Activated CD4-positive, alpha-beta T cell treated with anti-CD3 and anti-CD28 coated beads for 48 hours (primary cell): ENCODE measurements around the gene TAF1D.
"Not testable (repeated sequence)": the region's sequence is repeated elsewhere in the genome, so short reads cannot be mapped to it uniquely, and the experiment has no call there.

ENCODE experiments used
- DNase-seq: peaks from one replicate; pipeline ENCODE4 v3.0.0-alpha.2; 2020

TAF1D gene

GRCh38 chr11:93741094-93741881, at the start of gene TAF1D, which contains the start of gene C11orf54:
Gene TAF1D (minus strand): TSS chr11:93741495. CDS start chr11:93739304, 2,191 bp downstream.
Gene C11orf54 (plus strand): TSS chr11:93741672. CDS start chr11:93747394, 5,722 bp downstream.
- DNase-seq: peak; percentile 97

GRCh38 chr11:93784935-93785360, 43.7 kb upstream of the TAF1D start:
- peak; percentile 44 for DNase-seq

DNA sequence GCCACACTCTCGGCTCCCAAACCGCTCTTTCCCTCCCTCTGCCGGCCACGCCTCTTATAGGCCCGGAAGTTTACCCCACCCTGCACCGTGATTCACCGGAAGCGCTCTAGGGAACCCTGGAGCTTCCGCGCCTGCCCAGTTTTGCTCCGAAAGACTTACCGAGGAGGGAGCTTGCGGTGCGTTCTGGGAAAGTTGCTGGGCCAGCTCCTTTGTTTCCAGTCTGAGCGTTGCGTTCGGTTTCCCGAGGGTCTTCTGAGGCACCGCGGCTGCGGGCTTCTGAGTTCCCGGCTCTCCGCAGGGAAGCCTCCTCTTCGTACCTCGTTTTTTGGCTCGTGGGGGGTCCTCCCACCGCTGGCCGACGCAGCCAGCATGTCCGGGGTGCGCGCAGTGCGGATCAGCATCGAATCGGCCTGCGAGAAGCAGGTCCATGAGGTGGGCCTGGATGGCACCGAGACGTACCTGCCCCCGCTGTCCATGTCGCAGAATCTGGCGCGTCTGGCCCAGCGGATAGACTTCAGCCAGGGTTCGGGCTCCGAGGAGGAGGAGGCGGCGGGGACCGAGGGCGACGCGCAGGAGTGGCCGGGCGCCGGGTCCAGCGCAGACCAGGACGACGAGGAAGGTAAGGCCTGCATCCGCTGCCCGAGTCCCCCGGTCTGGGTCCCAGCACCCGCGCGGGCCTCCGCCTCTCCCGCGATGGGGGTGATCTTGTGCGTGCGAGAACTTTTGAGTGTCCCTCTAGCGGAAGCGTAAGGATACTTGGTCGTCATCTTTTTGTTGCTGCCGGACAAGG, 43.0 kb upstream of the TAF1D start, which contains the start of gene MED17:
MED17 (plus strand) TSS at position 138 of the 790 bp plus-strand sequence; CDS start at position 370, 232 bp downstream.
- DNase-seq: peak; percentile 93

GRCh38 chr11:93783765-93784144, 42.5 kb upstream of the TAF1D start:
- DNase-seq: no peak

GRCh38 chr11:93783362-93783761, 42.1 kb upstream of the TAF1D start:
- DNase-seq: no peak

DNA sequence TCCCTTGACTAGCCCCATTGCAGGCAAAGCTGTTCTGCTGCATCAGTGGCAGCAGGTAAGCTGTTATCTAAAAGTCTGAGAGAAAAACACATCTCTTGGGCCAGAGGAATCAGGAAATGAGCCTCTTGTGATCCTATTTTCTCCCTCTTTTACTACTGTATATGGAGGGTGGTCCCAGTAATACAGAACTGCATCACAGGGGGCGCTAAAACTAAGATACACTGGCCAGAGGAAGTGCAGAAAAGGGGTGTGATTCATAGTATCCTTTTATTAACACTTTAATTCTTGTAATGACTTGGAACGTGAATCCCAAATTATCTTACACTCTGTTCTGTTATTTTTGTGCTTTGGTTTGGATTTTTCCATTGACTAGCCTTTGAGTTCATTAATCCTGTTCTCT, 34.0 kb upstream of the TAF1D start:
- peak; percentile 21 for DNase-seq

DNA sequence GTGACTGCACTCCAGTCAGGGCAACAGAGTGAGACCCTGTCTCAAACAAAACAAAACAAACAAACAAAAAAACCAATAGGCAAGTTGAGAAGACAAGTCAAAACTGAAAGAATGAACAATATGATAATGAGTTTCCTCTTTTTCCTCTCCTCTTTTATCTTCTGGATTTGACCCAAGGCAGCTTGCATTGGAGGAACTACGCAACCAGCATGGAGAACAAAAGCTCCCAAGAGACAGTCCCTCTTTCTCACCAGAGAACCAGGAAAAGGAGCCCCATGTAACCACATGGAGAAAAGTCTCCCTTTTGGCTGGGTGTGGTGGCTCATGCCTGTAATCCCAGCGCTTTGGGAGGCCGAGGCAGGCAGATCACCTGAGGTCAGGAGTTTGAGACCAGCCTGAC, 33.3 kb upstream of the TAF1D start:
- not testable (repeated sequence) for DNase-seq

DNA sequence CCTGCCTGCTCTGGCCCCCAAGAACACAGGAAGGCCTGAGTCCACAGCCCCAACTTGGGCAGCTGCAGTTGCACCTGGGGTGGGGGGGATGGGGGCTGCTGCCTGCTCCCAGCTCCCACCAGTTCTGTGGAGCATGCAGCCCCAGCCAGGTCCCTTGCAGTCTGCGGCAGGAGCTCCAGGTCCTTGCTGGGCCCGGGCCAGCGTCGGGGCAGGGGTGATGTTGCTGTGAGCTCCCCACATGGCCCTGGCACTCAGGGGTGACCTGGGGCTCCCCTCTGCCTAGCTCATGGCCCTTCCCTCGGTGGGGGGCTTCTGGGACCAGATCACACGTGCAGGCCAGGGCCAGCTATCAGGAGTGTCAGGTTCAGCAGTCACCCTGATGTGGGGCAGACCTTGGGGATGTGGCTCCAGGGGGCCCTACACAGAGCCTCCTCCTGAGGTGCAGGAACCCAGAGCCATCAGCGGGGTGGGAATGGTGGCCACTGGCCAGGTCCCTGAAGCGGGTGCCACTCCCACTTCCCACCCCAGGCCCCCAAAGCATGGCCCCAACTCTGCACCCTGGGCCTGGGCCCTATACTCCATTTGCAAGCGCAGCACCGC, 32.4 kb upstream of the TAF1D start:
- DNase-seq: no peak

GRCh38 chr11:93773045-93773477, 31.8 kb upstream of the TAF1D start:
- DNase-seq: no peak

DNA sequence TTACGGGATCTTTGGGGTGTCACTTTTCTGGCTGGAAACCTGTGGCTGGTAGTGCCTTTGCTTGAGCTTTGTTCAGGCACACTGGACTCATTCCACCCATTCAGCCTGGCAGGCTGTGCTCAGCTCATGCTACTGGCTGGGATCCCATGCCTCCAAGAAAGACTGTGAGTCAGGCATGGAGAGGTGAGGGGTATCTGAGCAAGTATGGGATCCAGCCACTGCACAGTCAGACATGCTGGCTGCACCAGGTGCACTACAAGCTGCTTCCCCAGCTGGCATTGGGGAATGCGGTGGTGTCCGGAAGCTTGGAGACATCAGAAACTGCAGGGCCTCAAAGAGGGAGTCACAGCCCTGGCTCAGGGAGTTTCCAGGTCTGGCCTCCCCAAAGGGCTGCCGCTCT, 30.8 kb upstream of the TAF1D start:
- no peak for DNase-seq

DNA sequence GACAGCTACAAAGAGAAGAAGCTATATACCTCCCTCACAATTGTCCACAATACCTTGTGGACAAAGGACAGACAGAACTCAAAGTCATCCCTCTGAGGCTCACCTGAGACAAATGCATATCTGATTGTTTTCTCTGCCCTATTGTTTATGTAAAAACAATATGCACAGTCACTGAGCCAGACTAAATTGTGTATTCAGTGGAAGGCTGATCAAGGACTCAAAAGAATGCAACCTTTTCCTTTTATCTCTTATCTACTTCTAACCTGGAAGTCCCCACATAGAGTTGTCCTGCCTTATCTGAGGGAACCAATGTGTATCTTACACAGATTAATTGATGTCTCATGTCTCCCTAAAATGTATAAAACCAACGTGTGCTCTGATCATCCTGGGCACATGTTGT, 28.9 kb upstream of the TAF1D start:
- no peak for DNase-seq

DNA sequence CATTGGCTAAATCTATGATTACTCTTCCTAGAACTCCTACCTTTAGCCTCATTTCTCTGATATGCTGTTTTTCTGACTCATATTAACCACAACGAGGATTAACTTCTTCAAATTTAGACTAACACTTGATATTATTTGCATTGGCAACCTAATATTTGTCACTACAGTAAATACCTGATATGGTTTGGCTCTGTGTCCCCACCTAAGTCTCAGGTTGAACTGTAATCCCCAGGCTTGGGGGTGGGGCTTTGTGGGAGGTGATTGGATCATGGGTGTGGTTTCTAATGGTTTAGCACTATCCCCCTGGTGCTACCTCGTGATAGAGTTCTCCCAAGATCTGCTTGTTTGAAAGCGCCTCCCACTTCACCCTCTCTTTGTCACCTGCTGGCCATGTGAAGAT, 25.7 kb upstream of the TAF1D start:
- no peak for DNase-seq

DNA sequence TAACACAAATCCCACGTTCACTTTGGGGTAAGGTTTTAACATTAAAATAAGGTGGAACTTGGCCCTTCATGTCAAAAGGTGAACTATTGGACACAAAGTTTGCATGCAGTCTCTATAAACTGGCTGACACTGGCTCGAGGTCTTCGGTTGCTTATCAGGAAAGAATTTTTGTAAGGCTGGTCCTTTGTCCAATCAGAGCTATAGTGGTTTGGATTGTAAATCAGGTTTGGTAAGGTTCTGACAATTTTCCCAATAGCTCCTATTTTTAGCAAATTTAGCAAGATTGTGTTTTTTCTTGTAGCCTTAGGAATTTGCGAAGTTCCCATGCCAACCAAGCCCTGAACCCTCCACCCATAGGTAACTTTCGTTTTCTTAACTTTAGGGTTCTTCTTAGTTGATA, 25.2 kb upstream of the TAF1D start:
- DNase-seq: no peak

DNA sequence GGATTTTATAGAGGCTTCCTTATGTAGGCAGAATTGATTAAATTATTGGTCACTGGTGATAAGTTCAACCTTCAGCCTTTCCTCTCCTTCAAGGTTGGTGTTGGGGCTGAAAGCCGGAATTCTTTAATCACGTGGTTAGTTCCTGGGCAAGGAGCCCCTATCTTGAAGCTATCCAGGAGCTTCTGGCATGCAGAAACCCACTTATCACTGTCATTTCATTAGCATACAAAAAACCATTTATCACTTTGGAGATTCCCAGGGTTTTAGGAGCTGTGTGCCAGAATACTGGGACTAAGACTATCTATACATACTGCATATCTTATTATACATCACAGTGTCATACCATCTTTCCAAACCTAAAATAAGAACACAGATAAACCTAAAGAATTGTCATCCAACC, 24.3 kb upstream of the TAF1D start:
- no peak for DNase-seq

DNA sequence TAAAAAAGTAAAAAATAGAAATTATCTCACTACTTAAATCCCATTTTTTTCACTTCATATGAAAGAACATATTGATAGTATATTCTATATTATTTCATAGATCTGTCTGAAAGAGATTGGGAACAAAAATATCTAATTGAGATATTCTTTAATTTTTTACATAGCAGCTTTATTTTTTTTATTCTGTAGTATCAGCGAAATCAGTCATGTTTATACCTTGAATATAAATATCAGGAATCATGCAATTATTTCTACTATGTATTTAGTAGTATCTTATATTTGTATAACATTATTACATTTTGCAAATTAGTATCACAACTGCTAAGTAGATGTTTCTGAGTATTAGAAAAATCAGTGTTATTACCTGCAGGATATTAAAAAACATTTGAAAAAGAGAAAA, 20.6 kb upstream of the TAF1D start:
- DNase-seq: no peak

GRCh38 chr11:93759123-93759522, 17.8 kb upstream of the TAF1D start:
- DNase-seq: not testable (repeated sequence)

GRCh38 chr11:93757924-93758865, 16.9 kb upstream of the TAF1D start:
- DNase-seq: no peak

DNA sequence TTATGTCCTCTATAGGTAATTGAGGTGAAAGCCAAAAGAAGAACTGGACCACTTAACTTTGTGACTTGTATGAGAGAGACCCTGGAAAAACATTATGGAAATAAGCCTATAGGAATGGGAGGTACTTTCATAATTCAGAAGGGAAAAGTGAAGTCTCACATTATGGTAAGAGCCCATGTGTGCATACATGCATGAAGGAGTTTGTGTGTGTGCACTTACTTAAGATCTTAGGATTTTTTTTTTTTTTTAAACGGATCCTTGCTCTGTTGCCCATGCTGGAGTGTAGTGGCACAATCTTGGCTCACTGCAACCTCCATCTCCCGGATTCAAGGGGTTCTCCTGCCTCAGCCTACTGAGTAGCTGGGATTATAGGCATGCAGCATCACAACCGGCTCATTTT, 16.0 kb upstream of the TAF1D start:
- no peak for DNase-seq

GRCh38 chr11:93756748-93757147, 15.5 kb upstream of the TAF1D start:
- no peak for DNase-seq

DNA sequence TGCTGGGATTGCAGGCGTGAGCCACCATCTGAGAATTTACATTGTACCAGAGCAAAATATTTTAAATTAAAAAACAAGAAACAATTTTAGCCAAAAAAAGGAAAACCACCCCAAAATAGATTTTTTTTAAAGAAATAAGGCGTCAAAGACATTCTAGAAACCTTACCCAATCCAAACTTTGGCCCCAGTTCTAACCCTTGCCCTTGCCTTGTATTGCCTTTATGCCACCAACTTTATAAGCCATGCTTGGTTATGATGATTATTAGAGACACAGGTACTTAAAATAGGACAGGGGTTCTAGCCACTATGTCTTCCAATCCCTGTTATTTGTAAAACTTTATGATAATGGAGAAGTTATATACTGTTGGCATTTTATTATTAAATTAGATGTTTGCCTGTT, 11.9 kb upstream of the TAF1D start:
- no peak for DNase-seq

- no peak for DNase-seq
Measured at GRCh38 chr11:93751001-93751400, 9.7 kb upstream of the TAF1D start.

DNA sequence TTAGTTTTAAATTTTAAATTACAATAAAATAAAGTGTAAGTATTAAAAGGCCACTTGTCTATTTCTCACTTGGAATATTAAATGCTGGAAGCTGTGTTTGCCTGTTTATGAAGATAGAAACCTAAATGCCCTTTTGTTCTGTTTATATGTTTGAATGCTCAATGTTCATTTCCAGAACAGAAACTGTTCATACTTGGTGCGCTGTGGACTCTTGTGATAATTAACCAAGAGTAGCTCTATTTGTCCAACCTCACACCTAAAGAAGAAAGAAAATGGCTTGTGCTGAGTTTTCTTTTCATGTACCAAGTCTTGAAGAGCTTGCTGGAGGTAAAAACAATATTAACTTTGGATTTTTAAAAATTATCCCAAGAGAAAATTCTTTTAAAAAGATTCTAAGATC, 5.8 kb upstream of the TAF1D start:
- no peak for DNase-seq
